Measurements from ENCODE around the gene CELF5. TPM values are rescaled to one million over a fixed set of nuclear protein-coding genes. Genes with fewer than 3 reads are reported as not detected.

CELF5 gene
- total RNA-seq, 2 donors from 2014 or later, result 0.08 TPM; not detected in 1

DNA sequence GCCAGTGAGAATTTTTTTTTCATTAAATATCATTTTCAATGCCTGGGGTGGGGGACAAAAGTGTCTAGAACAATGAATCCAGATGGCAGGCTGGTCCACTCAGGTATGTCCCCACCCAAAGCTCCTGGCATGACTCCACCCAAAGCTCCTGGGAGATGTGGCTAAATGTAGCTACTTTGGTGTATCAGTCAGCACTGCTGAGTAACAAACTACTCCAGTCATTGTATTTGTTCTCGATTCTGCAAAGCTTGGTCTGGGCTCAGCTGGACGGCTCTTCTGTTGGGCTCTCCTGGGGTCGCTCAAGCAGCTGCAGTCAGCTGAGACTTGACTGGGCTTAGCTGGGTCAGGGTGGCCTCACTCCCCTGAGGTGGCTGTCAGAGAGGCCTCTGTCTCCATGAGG is 48.5 kb downstream of the CELF5 start:
- DNase-seq (ENCODE audit: low spot score), result no peak
- H3K4me3 ChIP-seq, result no peak overlapping the region
- no peaks in the 10 kb centered on the region for H3K36me3 ChIP-seq
- peaks cover 5 to 10% of the 10 kb centered on the region in 2 donors for H3K9me3 ChIP-seq
- H3K27ac ChIP-seq, result no peak overlapping the region
- TF ChIP-seq, protein P1, sequence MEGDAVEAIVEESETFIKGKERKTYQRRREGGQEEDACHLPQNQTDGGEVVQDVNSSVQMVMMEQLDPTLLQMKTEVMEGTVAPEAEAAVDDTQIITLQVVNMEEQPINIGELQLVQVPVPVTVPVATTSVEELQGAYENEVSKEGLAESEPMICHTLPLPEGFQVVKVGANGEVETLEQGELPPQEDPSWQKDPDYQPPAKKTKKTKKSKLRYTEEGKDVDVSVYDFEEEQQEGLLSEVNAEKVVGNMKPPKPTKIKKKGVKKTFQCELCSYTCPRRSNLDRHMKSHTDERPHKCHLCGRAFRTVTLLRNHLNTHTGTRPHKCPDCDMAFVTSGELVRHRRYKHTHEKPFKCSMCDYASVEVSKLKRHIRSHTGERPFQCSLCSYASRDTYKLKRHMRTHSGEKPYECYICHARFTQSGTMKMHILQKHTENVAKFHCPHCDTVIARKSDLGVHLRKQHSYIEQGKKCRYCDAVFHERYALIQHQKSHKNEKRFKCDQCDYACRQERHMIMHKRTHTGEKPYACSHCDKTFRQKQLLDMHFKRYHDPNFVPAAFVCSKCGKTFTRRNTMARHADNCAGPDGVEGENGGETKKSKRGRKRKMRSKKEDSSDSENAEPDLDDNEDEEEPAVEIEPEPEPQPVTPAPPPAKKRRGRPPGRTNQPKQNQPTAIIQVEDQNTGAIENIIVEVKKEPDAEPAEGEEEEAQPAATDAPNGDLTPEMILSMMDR (IDR thresholded peaks at IDR 0.05), result no peak
- peaks cover 0 to 9% of the 10 kb centered on the region in 2 donors for H3K4me1 ChIP-seq
- peaks cover 3 to 8% of the 10 kb centered on the region in 2 donors for H3K27me3 ChIP-seq

- Histone ChIP-seq H3K36me3 (no peaks in the 10 kb centered on the region), H3K27ac (no peak overlapping the region), H3K9me3 (peaks cover 5 to 10% of the 10 kb centered on the region in 2 donors), H3K27me3 (peaks cover 3 to 8% of the 10 kb centered on the region in 2 donors), H3K4me1 (peaks cover 0 to 9% of the 10 kb centered on the region in 2 donors), H3K4me3 (no peak overlapping the region)
- TF ChIP-seq, protein P1 (IDR thresholded peaks at IDR 0.05), result no peak
- no peak for DNase-seq (ENCODE audit: low spot score)
These were observed 49.9 kb downstream of the CELF5 start for GRCh38 chr19:3274245-3274941.

GRCh38 chr19:3274942-3275582 is 50.6 kb downstream of the CELF5 start:
- Histone ChIP-seq H3K27ac (no peak overlapping the region), H3K4me3 (peak overlapping the region; percentile 41 to 56), H3K4me1 (peaks cover 0 to 9% of the 10 kb centered on the region in 2 donors), H3K36me3 (no peaks in the 10 kb centered on the region), H3K9me3 (peaks cover 5 to 10% of the 10 kb centered on the region in 2 donors), H3K27me3 (peaks cover 3 to 8% of the 10 kb centered on the region in 2 donors)
- DNase-seq (ENCODE audit: low spot score), result no peak
- TF ChIP-seq, protein P1 (IDR thresholded peaks at IDR 0.05), result peak in 1 of 2 donors; percentile 19

DNA sequence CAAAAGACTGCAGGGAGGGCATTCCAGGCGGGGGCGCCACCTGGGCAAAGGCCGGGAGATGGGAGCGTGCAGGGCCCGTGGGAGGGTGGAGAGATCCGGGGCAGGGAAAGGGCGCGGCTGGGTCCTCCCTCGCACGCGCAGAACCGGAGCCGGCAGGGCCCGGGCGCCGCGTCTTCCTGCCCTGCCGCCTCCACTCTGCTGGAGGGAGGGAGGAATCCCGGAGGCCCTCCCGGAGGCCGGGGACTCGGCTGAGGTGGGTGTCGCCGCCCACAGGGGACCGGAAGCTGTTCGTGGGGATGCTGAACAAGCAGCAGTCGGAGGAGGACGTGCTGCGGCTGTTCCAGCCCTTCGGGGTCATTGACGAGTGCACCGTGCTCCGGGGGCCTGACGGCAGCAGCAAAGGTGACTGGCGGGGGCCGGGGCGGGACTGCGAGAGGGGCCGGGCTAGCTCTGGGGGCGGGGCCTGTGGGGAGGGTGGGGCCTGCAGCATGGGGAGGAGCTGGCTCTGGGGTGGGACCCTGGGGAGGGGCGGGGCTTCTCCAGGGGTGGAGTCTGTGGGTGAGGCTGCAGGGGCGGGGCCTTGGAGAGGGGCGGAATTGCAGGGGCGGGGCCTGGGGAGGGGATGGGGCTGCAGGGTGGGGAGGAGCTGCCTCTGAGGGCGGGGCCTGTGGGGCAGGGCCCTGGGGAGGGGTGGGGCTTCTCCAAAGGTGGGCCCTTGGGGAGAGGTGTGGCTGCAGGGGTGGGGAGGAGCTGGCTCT is 51.3 kb downstream of the CELF5 start:
- no peak overlapping the region for H3K27ac ChIP-seq
- H3K36me3 ChIP-seq, result no peaks in the 10 kb centered on the region
- H3K4me3 ChIP-seq, result peak overlapping the region; percentile 41 to 56
- peaks cover 0 to 9% of the 10 kb centered on the region in 2 donors for H3K4me1 ChIP-seq
- DNase-seq (ENCODE audit: low spot score), result no peak
- H3K9me3 ChIP-seq, result peaks cover 5 to 10% of the 10 kb centered on the region in 2 donors
- TF ChIP-seq, protein P1 (IDR thresholded peaks at IDR 0.05), result peak in 1 of 2 donors; percentile 56
- H3K27me3 ChIP-seq, result peaks cover 3 to 8% of the 10 kb centered on the region in 2 donors

GRCh38 chr19:3276341-3276799 is 51.9 kb downstream of the CELF5 start:
- peaks cover 0 to 9% of the 10 kb centered on the region in 2 donors for H3K4me1 ChIP-seq
- TF ChIP-seq, protein P1 (IDR thresholded peaks at IDR 0.05), result no peak
- H3K36me3 ChIP-seq, result no peaks in the 10 kb centered on the region
- H3K27ac ChIP-seq, result no peak overlapping the region
- peaks cover 3 to 8% of the 10 kb centered on the region in 2 donors for H3K27me3 ChIP-seq
- H3K4me3 ChIP-seq, result peak overlapping the region in 1 of 2 donors; percentile 56
- DNase-seq (ENCODE audit: low spot score), result no peak
- peaks cover 5 to 10% of the 10 kb centered on the region in 2 donors for H3K9me3 ChIP-seq

Measured in right atrium auricular region (tissue), 2 donors.